ENCODE results near the gene TAF6. TPM values are rescaled to one million over a fixed set of nuclear protein-coding genes. Genes with fewer than 3 reads are reported as not detected.

Gene TAF6
- total RNA-seq, 2 experiments from 2014 or later = 70.2 to 75.6 TPM

DNA sequence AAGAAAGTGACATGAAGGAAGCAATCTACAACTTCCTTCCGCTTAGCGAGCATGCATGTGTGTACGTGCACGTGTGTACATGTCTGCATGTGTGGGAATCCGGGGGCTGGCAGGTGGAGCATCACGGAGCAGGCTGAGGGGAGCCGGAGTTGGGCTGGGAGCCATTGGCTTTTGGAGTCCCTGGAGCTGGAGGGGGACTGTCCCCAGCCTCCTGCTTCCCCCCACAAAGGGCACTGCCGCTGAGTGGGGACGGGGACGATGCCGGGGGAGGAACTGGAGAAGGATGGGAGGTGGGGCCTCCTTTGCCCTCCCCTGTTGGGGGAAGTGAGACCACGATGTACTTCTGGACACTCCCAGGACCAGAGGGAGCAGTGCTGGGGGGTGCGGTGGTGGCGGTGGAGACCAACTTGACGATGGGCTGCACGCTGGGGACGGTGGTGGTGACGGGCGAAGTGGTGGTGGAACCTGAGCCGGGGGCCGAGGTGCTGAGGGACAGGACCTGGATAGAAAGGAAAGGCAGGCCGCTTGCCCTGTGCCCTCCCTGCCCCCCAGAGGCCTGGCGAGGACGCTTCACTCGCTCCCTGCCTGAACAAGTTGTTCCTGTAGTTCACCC, 11.9 kb downstream of the TAF6 start:
- CTCF ChIA-PET = no interaction called here
- POLR2A ChIA-PET = interaction anchor here (1.2 kb wide), 1 partner anchor 10 kb away, joined by 3 read pairs; no protein-coding TSS in a partner anchor

DNA sequence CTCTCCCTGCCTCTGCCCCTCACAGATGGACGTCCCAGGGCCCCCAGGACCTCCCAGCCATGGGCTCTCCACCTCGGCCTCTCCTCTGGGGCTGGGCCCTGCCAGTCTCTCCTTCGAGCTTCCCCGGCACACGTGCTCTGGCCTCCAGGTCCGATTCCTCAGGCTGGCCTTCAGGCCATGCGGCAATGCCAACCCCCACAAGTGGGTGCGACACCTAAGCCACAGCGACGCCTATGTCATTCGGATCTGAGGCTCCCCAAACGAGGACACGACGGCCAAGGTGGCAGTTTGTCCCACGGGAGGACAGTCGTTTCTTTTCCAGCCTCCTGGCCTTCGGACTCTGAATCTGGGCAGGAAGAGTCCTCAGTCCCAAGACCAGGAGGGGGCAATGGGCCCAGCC, 12.5 kb downstream of the TAF6 start:
- ChIA-PET POLR2A (interaction anchor here (0.6 to 1.2 kb wide), 2 partner anchors 9 to 32 kb away, joined by 3 read pairs; no protein-coding TSS in a partner anchor), CTCF (no interaction called here)

DNA sequence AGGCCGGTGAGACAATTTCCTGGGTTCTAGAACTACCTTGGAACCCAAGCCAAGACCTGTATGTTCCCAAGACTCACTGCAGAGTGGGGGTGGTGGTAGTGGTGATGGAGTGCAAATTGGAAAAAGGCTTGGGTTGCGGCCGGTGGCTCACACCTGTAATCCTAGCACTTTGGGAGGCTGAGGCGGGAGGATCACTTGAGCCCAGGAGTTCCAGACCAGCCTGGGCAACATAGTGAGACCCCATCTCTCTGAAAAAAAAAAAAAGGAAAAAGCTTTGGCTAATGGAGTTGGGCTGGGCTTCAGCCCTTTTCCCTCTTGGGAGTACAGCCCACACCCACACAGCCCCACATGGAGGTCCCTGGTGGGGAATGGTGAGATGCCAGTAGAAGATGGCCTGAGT, 13.6 kb downstream of the TAF6 start:
- ChIA-PET CTCF (no interaction called here), POLR2A (no interaction called here)

DNA sequence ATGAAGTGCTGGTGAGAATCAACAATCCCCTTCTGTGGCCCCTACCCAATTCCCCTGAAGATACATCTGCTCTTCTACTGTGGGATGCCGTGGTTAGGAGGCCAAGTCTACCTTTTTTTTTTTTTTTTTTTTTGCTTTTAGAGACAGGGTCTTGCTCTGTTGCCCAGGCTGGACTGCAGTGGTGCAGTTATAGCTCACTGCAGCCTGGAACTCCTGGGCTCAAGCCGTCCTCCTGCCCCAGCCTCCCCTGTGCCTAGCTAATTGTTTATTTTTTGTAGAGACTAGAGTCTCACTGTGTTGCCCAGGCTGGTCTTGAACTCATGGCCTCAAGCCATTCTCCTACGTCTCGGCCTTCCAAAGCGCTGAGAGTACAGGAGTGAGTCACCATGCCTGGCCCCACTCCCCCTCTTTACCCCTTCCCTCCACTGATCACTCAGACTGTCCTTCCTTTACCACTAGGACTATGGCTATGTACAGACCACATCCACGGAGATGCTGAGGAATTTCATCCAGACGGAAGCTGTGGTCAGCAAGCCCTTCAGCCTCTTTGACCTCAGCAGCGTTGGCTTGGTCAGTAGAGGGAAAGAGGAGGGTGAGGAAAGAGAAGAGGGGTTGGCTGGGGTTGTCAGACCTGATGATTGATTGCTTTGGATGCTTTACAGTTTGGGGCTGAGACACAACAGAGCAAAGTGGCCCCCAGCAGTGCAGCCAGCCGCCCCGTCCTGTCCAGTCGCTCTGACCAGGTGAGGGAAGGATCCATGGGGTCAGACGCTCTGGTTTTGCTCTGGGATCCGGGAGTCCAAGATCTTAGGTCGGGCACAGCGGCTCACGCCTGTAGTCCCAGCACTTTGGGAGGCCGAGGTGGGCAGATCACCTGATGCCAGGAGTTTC, 16.0 kb downstream of the TAF6 start:
- POLR2A ChIA-PET = interaction anchor here (1.0 to 3.0 kb wide), 2 partner anchors 23 to 52 kb away, joined by 3 to 14 read pairs; partner anchors contain the start of gene MBLAC1
- CTCF ChIA-PET = interaction anchor here (1.1 to 1.4 kb wide), 3 partner anchors 20 to 28 kb away, joined by 3 to 6 read pairs (median 4); partner anchors contain the start of gene MBLAC1

- CTCF ChIA-PET = interaction anchor here (0.9 to 2.7 kb wide), 8 partner anchors 11 to 88 kb away, joined by 3 to 11 read pairs (median 4); no protein-coding TSS in a partner anchor
- POLR2A ChIA-PET = interaction anchor here (0.6 to 3.3 kb wide), 8 partner anchors 10 to 295 kb away, joined by 3 to 45 read pairs (median 6); partner anchors contain the start of genes COPS6 and MBLAC1
Observed at GRCh38 chr7:100101016-100101862, 17.9 kb downstream of the TAF6 start, which contains the start of the genes AP4M1 and MCM7. TSS of gene AP4M1 (plus strand) at chr7:100101643. CDS start at chr7:100101715, 72 bp downstream. TSS of gene MCM7 (minus strand) at chr7:100101397. CDS start at chr7:100101294, 103 bp downstream.

- CTCF ChIA-PET = interaction anchor here (0.9 to 2.7 kb wide), 5 partner anchors 18 to 51 kb away, joined by 3 to 11 read pairs (median 5); partner anchors contain the start of genes LAMTOR4 and ZSCAN21
- POLR2A ChIA-PET = interaction anchor here (0.6 to 3.3 kb wide), 9 partner anchors 10 to 296 kb away, joined by 3 to 45 read pairs (median 9); partner anchors contain the start of genes COPS6 and MBLAC1
Observed at GRCh38 chr7:100100420-100101015, 18.6 kb downstream of the TAF6 start.

- POLR2A ChIA-PET = interaction anchor here (3.3 kb wide), 1 partner anchor 9 kb away, joined by 45 read pairs; the partner anchor contains the start of gene COPS6
Observed at GRCh38 chr7:100099452-100099851, 19.7 kb downstream of the TAF6 start.

DNA sequence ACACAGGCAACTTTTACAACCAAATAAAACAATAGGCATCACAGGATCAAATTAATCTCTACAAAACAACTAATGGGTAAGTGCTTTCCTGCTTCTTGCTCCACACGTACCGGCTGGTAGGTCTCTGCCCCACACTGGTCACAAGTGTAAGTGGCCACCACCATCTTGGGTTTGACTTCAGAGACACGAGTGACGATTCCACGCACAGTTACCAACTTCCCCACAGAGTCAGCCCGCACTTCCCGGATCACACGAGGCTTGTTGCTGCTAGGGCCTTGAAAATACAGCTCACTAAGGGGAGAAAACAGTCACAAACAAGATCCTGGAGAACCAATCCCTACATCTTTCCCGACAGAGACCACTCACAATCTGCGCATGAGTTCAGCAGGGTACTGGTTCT, 20.2 kb downstream of the TAF6 start:
- POLR2A ChIA-PET = no interaction called here
- CTCF ChIA-PET = interaction anchor here (0.9 to 1.3 kb wide), 3 partner anchors 12 to 182 kb away, joined by 3 to 4 read pairs (median 4); no protein-coding TSS in a partner anchor

More at GRCh38 chr7:100099452-100099851, 19.7 kb downstream of the TAF6 start:
- CTCF ChIA-PET = interaction anchor here (0.9 to 1.3 kb wide), 4 partner anchors 13 to 182 kb away, joined by 3 to 5 read pairs (median 4); partner anchors contain the start of gene LAMTOR4

GRCh38 chr7:100095704-100096103, 23.5 kb downstream of the TAF6 start:
- ChIA-PET CTCF (no interaction called here), POLR2A (interaction anchor here (0.8 to 1.4 kb wide), 3 partner anchors 9 to 25 kb away, joined by 3 to 6 read pairs (median 3); partner anchors contain the start of gene CNPY4)

DNA sequence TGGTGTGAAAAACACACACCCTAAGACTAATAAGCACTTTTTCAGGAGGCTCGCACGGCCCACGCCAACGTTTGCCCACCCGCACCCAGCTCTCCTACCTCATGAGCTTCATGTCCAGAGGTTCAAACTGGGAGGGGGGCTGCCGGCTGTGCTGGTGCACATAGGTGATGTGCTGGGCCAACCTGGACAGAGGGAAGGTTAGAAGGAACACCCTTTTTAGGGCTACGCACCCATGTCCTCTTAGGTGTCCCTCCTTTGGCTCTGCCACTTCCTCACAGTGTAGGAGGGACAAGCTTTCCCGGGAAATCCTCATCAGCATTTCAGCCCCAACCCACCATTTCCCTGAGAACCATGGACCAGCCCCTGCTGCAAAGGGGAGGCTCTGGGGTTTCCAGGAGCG, 23.9 kb downstream of the TAF6 start:
- ChIA-PET CTCF (interaction anchor here (0.9 kb wide), 1 partner anchor 34 kb away, joined by 3 read pairs; no protein-coding TSS in a partner anchor), POLR2A (interaction anchor here (0.8 to 1.4 kb wide), 3 partner anchors 9 to 25 kb away, joined by 3 to 6 read pairs (median 3); partner anchors contain the start of gene CNPY4)

- CTCF ChIA-PET = no interaction called here
- POLR2A ChIA-PET = interaction anchor here (6.1 kb wide), 1 partner anchor 7 kb away, joined by 45 read pairs; the partner anchor contains the start of genes AP4M1 and MCM7
Observed at GRCh38 chr7:100093925-100094486, 25.2 kb downstream of the TAF6 start.

DNA sequence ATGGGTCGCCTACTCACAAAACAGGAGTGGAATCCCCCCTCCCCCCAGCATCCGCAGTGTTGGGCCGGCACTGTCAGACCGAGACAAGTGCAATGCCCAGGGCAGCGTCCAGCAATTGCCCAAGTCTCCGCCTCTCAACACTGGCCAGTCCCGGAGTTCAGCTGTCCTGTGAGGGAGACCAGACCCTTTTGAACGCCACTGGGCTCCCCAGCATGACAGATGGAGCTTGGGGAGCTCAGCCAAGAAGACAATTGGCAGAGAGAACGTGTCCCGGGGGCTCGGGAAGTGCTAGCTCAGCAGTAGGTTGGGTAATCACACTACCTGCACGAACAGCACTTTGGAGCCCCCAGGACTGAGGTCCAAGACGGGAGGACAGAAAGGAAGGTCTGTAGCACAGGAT, 25.7 kb downstream of the TAF6 start:
- POLR2A ChIA-PET = interaction anchor here (6.1 kb wide), 1 partner anchor 7 kb away, joined by 45 read pairs; the partner anchor contains the start of genes AP4M1 and MCM7
- CTCF ChIA-PET = no interaction called here

DNA sequence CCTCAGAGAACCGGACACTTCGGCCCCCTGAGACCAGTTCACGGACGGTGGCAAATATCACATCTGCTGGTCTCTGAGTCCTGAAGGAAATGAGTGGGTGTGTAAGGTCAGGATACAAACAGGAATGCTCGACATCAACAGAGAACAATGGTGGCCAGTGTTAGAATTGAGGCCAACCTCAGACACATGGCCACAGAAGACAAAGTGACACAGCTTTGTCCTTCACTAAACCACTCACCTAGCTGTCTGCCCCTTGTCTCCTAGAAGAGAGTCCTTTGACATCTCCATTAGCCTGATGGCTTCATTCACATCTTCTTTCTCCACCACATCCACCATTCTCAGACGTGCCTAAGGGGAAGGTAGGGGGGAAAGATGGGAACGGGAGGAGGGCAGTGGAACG, 26.1 kb downstream of the TAF6 start:
- ChIA-PET POLR2A (interaction anchor here (0.7 to 6.1 kb wide), 2 partner anchors 8 to 41 kb away, joined by 3 to 45 read pairs; partner anchors contain the start of genes AP4M1 and MCM7), CTCF (interaction anchor here (0.6 kb wide), 1 partner anchor 553 kb away, joined by 3 read pairs; no protein-coding TSS in a partner anchor)

- POLR2A ChIA-PET = interaction anchor here (0.9 to 6.1 kb wide), 2 partner anchors 9 kb away, joined by 3 to 45 read pairs; partner anchors contain the start of genes AP4M1 and MCM7
Observed at GRCh38 chr7:100091411-100092181, 27.6 kb downstream of the TAF6 start.

DNA sequence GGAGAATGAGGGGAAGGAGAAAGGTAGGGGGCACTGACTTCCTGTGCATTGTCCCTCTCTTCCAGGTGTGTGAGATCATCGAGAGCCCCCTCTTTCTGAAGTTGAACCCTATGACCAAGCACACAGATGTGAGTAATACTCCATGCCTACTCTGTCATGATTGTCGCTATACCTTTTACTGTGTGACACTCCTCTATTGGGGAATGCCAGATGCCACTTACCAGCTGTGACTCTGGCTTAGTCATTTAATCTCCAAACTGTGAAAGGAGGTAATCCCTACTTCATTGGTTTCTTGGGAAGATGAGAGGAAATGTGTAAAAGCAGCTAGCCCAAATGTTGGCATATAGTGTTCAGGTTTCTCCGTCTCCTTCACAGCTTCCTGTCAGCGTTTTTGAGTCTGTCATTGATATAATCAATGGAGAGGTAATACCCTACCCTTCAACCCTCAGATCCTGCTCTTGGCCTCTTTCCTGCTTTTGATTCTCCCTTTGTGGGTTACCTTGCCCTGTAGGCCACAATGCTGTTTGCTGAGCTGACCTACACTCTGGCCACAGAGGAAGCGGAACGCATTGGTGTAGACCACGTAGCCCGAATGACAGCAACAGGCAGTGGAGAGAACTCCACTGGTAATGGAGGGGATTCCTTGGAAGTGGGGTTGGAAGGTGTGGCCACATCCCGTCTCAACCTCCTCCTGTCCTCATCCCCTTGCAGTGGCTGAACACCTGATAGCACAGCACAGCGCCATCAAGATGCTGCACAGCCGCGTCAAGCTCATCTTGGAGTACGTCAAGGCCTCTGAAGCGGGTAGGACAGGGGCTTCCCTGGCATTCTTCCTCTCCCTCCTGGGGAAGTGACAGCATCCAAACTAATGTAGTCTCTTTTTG, 28.4 kb downstream of the TAF6 start:
- CTCF ChIA-PET = interaction anchor here (0.6 to 2.3 kb wide), 5 partner anchors 11 to 401 kb away, joined by 3 to 7 read pairs (median 3); partner anchors contain the start of gene MBLAC1
- POLR2A ChIA-PET = interaction anchor here (0.6 to 6.1 kb wide), 4 partner anchors 8 to 66 kb away, joined by 3 to 45 read pairs (median 3); partner anchors contain the start of genes AP4M1 and MCM7

More at GRCh38 chr7:100091411-100092181, 27.6 kb downstream of the TAF6 start:
- CTCF ChIA-PET = interaction anchor here (1.5 to 2.3 kb wide), 2 partner anchors 11 to 34 kb away, joined by 4 to 7 read pairs; partner anchors contain the start of gene MBLAC1
